ENCODE data around the gene ERRFI1. TPM values are rescaled to one million over a fixed set of nuclear protein-coding genes. Genes with fewer than 3 reads are reported as not detected.

Gene ERRFI1
- total RNA-seq, 1 donor from 2014 or later: 305 TPM

GRCh38 chr1:8016895-8017241 is 9.2 kb downstream of the ERRFI1 start:
- no peaks in the 10 kb centered on the region for H3K27me3 Mint-ChIP-seq (ENCODE audit: low read depth)
- peak overlapping the region; percentile 37 for H3K4me3 Mint-ChIP-seq (ENCODE audit: unreplicated experiment)
- peak overlapping the region; percentile 67 for H3K27ac Mint-ChIP-seq (ENCODE audit: unreplicated experiment)
- peaks cover 28% of the 10 kb centered on the region for H3K36me3 Mint-ChIP-seq (ENCODE audit: low read depth)
- no peaks in the 10 kb centered on the region for H3K9me3 Mint-ChIP-seq (ENCODE audit: low read depth)
- no peak for DNase-seq (ENCODE audit: low spot score)
- peaks cover 96% of the 10 kb centered on the region for H3K4me1 Mint-ChIP-seq (ENCODE audit: low read depth)
- peak; percentile 0 for TF ChIP-seq CTCF (IDR thresholded peaks at IDR 0.05)

GRCh38 chr1:8016210-8016894 is 9.8 kb downstream of the ERRFI1 start:
- Mint-ChIP-seq H3K9me3 (ENCODE audit: low read depth) (no peaks in the 10 kb centered on the region), H3K4me3 (ENCODE audit: unreplicated experiment) (peak overlapping the region; percentile 37), H3K4me1 (ENCODE audit: low read depth) (peaks cover 92% of the 10 kb centered on the region), H3K36me3 (ENCODE audit: low read depth) (peaks cover 29% of the 10 kb centered on the region), H3K27me3 (ENCODE audit: low read depth) (no peaks in the 10 kb centered on the region), H3K27ac (ENCODE audit: unreplicated experiment) (peak overlapping the region; percentile 67)
- DNase-seq (ENCODE audit: low spot score): no peak
- TF ChIP-seq CTCF (IDR thresholded peaks at IDR 0.05): peak; percentile 51

- Mint-ChIP-seq H3K27ac (ENCODE audit: unreplicated experiment) (peak overlapping the region; percentile 67), H3K4me1 (ENCODE audit: low read depth) (peaks cover 89% of the 10 kb centered on the region), H3K9me3 (ENCODE audit: low read depth) (no peaks in the 10 kb centered on the region), H3K36me3 (ENCODE audit: low read depth) (peaks cover 33% of the 10 kb centered on the region), H3K27me3 (ENCODE audit: low read depth) (no peaks in the 10 kb centered on the region), H3K4me3 (ENCODE audit: unreplicated experiment) (peak overlapping the region; percentile 35)
- TF ChIP-seq CTCF (IDR thresholded peaks at IDR 0.05): no peak
- DNase-seq (ENCODE audit: low spot score): no peak
Measured at GRCh38 chr1:8015809-8016165, 10.3 kb downstream of the ERRFI1 start.

- H3K4me1 Mint-ChIP-seq (ENCODE audit: low read depth): peaks cover 89% of the 10 kb centered on the region
- H3K36me3 Mint-ChIP-seq (ENCODE audit: low read depth): peaks cover 37% of the 10 kb centered on the region
- H3K9me3 Mint-ChIP-seq (ENCODE audit: low read depth): no peaks in the 10 kb centered on the region
- peak overlapping the region; percentile 67 for H3K27ac Mint-ChIP-seq (ENCODE audit: unreplicated experiment)
- no peak for DNase-seq (ENCODE audit: low spot score)
- H3K4me3 Mint-ChIP-seq (ENCODE audit: unreplicated experiment): peak overlapping the region; percentile 35
- peak; percentile 87 for TF ChIP-seq CTCF (IDR thresholded peaks at IDR 0.05)
- no peaks in the 10 kb centered on the region for H3K27me3 Mint-ChIP-seq (ENCODE audit: low read depth)
Measured at GRCh38 chr1:8015036-8015808, 10.9 kb downstream of the ERRFI1 start.

GRCh38 chr1:8014381-8014988 is 11.6 kb downstream of the ERRFI1 start:
- peak overlapping the region; percentile 67 for H3K27ac Mint-ChIP-seq (ENCODE audit: unreplicated experiment)
- peak overlapping the region; percentile 37 for H3K4me3 Mint-ChIP-seq (ENCODE audit: unreplicated experiment)
- H3K4me1 Mint-ChIP-seq (ENCODE audit: low read depth): peaks cover 89% of the 10 kb centered on the region
- H3K27me3 Mint-ChIP-seq (ENCODE audit: low read depth): no peaks in the 10 kb centered on the region
- DNase-seq (ENCODE audit: low spot score): no peak
- peaks cover 43% of the 10 kb centered on the region for H3K36me3 Mint-ChIP-seq (ENCODE audit: low read depth)
- no peak for TF ChIP-seq CTCF (IDR thresholded peaks at IDR 0.05)
- no peaks in the 10 kb centered on the region for H3K9me3 Mint-ChIP-seq (ENCODE audit: low read depth)

Data from chondrocyte (in vitro differentiated cells).